Measurements from ENCODE around the gene KCNQ1.

DNA sequence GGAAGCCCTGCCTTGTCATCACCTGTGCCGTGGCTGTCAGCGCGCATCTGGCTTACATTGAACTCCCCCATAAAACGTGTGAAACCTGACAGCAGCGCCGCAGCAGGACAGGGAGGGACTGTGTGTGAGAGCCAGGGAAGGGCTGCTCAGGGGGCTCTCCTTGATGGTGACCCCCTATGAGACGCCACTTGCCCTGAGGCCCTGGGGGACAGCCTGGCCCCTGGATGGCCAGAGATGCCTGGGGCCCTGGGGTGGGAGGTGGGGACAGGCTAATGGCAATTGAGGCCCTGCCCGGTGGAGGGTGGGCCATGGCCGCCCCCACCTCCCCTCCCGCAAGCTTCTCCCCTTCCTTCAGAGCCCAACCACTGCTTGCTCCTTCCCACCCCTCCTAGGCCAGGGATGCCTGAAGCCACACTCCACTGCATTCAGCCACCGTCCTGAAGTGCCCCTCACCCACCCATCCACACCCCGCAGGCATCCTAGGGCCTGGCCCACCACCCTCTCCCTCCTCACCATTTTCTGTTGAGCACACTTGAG lies 290.3 kb downstream of the KCNQ1 start:
- no peak for TF ChIP-seq POLR2A (IDR thresholded peaks at IDR 0.05; ENCODE audit: borderline replicate concordance, extremely low read depth, insufficient read depth, insufficient read length)
- TF ChIP-seq, protein P1, sequence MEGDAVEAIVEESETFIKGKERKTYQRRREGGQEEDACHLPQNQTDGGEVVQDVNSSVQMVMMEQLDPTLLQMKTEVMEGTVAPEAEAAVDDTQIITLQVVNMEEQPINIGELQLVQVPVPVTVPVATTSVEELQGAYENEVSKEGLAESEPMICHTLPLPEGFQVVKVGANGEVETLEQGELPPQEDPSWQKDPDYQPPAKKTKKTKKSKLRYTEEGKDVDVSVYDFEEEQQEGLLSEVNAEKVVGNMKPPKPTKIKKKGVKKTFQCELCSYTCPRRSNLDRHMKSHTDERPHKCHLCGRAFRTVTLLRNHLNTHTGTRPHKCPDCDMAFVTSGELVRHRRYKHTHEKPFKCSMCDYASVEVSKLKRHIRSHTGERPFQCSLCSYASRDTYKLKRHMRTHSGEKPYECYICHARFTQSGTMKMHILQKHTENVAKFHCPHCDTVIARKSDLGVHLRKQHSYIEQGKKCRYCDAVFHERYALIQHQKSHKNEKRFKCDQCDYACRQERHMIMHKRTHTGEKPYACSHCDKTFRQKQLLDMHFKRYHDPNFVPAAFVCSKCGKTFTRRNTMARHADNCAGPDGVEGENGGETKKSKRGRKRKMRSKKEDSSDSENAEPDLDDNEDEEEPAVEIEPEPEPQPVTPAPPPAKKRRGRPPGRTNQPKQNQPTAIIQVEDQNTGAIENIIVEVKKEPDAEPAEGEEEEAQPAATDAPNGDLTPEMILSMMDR (IDR thresholded peaks at IDR 0.05 in 2 of 3, conservative IDR thresholded peaks at IDR 0.05 in 1 of 3; ENCODE audit: borderline replicate concordance in 1 of 3, insufficient read depth in 1 of 3, low read depth in 2 of 3, low read length in 2 of 3) = no peak
- TF ChIP-seq EZH2 (IDR thresholded peaks at IDR 0.05) = no peak
- TF ChIP-seq SRF (IDR thresholded peaks at IDR 0.05; ENCODE audit: low read depth) = no peak
- TF ChIP-seq JUND (IDR thresholded peaks at IDR 0.05) = no peak
- TF ChIP-seq, protein P2, sequence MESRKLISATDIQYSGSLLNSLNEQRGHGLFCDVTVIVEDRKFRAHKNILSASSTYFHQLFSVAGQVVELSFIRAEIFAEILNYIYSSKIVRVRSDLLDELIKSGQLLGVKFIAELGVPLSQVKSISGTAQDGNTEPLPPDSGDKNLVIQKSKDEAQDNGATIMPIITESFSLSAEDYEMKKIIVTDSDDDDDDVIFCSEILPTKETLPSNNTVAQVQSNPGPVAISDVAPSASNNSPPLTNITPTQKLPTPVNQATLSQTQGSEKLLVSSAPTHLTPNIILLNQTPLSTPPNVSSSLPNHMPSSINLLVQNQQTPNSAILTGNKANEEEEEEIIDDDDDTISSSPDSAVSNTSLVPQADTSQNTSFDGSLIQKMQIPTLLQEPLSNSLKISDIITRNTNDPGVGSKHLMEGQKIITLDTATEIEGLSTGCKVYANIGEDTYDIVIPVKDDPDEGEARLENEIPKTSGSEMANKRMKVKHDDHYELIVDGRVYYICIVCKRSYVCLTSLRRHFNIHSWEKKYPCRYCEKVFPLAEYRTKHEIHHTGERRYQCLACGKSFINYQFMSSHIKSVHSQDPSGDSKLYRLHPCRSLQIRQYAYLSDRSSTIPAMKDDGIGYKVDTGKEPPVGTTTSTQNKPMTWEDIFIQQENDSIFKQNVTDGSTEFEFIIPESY (IDR thresholded peaks at IDR 0.05; ENCODE audit: extremely low read depth, insufficient replicate concordance, low read length) = no peak
- no peak for TF ChIP-seq EGR1 (IDR thresholded peaks at IDR 0.05; ENCODE audit: low read depth)
- TF ChIP-seq RAD21 (IDR thresholded peaks at IDR 0.05; ENCODE audit: low read depth) = no peak
- TF ChIP-seq, protein P3, sequence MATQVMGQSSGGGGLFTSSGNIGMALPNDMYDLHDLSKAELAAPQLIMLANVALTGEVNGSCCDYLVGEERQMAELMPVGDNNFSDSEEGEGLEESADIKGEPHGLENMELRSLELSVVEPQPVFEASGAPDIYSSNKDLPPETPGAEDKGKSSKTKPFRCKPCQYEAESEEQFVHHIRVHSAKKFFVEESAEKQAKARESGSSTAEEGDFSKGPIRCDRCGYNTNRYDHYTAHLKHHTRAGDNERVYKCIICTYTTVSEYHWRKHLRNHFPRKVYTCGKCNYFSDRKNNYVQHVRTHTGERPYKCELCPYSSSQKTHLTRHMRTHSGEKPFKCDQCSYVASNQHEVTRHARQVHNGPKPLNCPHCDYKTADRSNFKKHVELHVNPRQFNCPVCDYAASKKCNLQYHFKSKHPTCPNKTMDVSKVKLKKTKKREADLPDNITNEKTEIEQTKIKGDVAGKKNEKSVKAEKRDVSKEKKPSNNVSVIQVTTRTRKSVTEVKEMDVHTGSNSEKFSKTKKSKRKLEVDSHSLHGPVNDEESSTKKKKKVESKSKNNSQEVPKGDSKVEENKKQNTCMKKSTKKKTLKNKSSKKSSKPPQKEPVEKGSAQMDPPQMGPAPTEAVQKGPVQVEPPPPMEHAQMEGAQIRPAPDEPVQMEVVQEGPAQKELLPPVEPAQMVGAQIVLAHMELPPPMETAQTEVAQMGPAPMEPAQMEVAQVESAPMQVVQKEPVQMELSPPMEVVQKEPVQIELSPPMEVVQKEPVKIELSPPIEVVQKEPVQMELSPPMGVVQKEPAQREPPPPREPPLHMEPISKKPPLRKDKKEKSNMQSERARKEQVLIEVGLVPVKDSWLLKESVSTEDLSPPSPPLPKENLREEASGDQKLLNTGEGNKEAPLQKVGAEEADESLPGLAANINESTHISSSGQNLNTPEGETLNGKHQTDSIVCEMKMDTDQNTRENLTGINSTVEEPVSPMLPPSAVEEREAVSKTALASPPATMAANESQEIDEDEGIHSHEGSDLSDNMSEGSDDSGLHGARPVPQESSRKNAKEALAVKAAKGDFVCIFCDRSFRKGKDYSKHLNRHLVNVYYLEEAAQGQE (IDR thresholded peaks at IDR 0.05; ENCODE audit: low read depth) = no peak
- TF ChIP-seq ZNF274 (IDR thresholded peaks at IDR 0.05; ENCODE audit: low read depth, low read length) = no peak
- no peak for TF ChIP-seq EZH2phosphoT487 (IDR thresholded peaks at IDR 0.05; ENCODE audit: borderline replicate concordance)
